NB4 (cell line): Measurements from ENCODE around the gene ARID1B.
"Not testable (repeated sequence)": the region's sequence is repeated elsewhere in the genome, so short reads cannot be mapped to it uniquely, and the experiment has no call there.

Source experiments
- DNase-seq: peaks from one replicate; pipeline ENCODE4 v3.0.0; 2010; ENCODE audit warnings: low read depth
- H3K4me3 ChIP-seq: one replicate; pipeline ENCODE4 v1.5.1; 2011; ENCODE audit warnings: mild to moderate bottlenecking, low read depth, low read length, moderate library complexity
- MYC ChIP-seq: IDR thresholded peaks from 2 replicates; pipeline ENCODE4 v1.6.1; 2011; ENCODE audit warnings: low read depth, low read length
- POLR2A ChIP-seq: IDR thresholded peaks from 2 replicates; pipeline ENCODE4 v1.6.1; 2011; ENCODE audit warnings: mild to moderate bottlenecking; ENCODE audit not compliant: insufficient read length; ENCODE audit errors: extremely low read depth
- TF ChIP-seq, protein P1 (sequence below): IDR thresholded peaks from 2 replicates; pipeline ENCODE4 v1.6.1; 2011; ENCODE audit warnings: low read depth, low read length
- TF ChIP-seq, protein P2 (sequence below): IDR thresholded peaks from one replicate; pipeline ENCODE4 v1.5.1; 2012; ENCODE audit warnings: low read depth, low read length

ARID1B gene

DNA sequence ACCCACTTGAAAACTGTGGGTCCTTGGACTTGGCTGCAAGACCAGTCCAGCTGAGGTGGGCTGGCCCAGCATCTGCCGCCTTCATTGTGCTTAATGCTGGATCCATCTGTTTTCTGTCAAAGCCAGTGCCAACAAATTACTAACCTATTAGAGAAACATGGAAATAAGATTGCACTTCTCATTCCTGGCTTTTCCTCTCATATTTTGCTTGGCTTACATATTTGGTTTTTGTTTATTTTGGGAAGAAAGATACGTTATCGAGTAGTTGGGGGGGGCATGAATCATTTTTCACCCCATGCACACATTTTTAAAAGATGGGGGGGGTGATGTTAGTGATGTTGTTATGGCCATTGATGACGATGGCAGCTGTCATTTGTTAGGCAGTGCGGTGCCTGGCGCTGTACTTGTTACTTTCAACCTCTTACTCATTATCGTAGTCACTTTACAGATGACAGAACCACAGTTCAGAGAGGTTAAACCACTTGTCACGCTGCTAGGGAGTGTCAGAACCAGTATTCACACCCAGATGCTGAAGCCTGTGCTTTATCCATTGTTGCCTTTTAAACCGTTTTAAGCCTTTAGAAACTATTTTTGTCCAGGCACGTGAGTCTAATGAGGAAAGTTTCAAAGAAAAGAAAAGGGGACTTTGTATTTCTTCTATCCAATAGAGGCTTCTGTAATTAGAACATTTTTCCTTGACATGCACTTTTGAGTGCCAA lies 366.2 kb downstream of the ARID1B start:
- no peak for DNase-seq
- no peak overlapping the region for H3K4me3 ChIP-seq
- TF ChIP-seq, protein P1, sequence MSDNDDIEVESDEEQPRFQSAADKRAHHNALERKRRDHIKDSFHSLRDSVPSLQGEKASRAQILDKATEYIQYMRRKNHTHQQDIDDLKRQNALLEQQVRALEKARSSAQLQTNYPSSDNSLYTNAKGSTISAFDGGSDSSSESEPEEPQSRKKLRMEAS, result no peak
- TF ChIP-seq MYC (no peak), POLR2A (no peak)
- TF ChIP-seq, protein P2, sequence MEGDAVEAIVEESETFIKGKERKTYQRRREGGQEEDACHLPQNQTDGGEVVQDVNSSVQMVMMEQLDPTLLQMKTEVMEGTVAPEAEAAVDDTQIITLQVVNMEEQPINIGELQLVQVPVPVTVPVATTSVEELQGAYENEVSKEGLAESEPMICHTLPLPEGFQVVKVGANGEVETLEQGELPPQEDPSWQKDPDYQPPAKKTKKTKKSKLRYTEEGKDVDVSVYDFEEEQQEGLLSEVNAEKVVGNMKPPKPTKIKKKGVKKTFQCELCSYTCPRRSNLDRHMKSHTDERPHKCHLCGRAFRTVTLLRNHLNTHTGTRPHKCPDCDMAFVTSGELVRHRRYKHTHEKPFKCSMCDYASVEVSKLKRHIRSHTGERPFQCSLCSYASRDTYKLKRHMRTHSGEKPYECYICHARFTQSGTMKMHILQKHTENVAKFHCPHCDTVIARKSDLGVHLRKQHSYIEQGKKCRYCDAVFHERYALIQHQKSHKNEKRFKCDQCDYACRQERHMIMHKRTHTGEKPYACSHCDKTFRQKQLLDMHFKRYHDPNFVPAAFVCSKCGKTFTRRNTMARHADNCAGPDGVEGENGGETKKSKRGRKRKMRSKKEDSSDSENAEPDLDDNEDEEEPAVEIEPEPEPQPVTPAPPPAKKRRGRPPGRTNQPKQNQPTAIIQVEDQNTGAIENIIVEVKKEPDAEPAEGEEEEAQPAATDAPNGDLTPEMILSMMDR, result no peak

DNA sequence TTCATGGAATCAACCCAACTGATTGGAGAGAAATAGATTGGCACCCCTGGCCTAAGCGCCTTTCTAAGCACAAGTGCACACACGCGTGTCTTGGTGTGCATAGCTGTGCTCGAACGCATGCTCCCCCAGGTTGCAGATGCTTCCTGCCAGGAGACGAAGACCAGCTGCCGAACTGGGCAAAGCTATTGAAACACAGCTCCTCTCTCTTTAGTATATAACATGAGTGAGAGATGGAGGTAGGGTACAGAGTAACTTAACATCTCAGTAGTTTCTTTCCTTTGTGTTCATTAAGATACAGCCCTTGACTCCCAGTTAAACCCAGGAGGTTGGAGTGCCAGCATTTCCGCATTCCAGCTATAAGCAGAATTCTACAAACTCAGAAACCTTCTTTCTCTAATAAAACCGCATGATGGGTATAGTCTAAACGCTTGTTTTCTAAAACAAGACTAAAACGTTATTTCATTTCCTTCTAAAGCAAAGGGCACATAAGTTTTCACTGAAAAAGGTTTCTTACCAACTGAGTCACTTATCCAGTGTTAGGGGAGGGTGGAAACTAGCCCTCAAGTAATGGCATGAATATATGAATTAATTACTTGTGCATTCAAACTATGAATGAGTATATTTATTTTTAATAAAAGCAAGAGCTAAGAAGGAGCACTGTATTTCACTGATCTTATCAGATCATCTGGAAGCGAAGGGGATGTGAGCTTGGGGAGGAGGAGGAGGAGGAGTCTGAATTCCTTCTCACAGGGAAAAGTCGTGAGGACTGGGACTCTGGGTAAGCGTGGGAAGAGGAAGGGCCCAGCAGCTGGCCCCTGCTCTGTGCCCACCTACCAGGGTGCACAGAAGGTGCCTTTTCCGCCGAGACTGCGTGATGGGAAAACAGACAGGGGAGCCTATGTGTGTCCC lies 367.0 kb downstream of the ARID1B start:
- no peak for DNase-seq
- TF ChIP-seq POLR2A (no peak), MYC (no peak)
- TF ChIP-seq, protein P2, result no peak
- TF ChIP-seq, protein P1, result no peak
- no peak overlapping the region for H3K4me3 ChIP-seq

DNA sequence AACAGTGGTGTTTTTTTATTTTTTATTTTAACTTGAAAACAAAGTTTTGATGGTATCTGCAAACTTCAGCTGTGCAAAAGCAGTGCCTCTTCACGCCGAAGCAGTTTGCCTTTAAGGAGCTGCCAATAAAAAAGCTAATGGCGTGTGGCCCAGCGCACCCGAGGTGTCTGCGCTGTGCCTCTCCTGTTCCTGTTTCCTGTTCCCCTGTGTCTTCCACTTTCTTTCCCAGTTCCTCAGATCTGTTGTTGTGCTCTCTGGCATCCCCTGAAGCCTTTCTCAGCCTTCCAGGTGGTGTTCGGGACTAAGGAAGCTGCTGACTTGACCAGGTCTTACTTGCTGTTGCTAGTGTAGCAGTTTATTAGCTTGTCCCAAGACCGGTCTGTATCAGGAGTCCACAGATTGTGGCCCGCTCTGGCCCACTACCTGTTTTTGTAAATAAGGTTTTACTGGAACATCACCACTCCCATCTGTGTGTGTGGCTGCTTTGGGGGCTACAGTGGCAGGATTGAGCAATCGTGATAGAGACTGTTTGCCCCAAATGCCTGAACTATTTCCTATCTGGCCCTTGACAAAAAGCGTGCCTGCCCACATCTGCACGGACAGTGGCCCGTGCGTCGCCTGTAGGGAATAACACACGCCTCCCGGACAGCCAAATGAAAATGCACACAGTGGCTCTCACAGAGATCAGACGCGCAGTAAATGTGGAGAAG lies 367.8 kb downstream of the ARID1B start:
- H3K4me3 ChIP-seq, result no peak overlapping the region
- DNase-seq, result no peak
- TF ChIP-seq POLR2A (no peak), MYC (no peak)
- TF ChIP-seq, protein P2, result no peak
- TF ChIP-seq, protein P1, result no peak

DNA sequence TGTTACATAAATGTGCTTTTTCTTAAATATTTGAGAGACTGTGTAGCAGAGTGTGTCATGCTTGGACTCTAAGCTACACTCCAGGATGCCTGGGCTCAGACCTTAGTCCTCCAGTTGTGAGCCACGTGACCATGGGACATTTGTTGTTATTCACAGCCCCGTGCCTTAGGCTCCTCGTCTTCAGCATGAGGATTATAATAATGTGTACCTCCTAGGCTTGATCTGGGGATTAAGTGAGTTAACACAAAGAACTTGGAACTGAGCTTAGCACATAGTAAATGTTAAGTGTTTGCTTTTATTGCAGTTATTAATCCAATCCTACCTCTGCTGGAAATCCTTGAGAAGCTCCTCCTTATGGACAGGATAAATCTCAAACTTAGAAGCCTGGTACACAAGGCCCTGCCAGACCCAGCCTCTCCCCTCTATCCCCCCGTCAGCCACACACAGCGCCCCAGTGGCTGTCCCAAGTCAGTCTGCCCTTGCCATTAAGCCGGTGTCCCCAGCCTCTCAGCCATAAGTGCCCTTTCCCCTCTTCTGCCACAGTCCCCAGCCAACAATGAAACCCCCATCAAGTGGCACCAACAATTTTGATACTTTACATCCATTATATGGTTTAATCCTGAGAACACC lies 368.6 kb downstream of the ARID1B start:
- TF ChIP-seq, protein P1, result no peak
- TF ChIP-seq POLR2A (no peak), MYC (no peak)
- TF ChIP-seq, protein P2, result no peak
- no peak overlapping the region for H3K4me3 ChIP-seq
- no peak for DNase-seq

DNA sequence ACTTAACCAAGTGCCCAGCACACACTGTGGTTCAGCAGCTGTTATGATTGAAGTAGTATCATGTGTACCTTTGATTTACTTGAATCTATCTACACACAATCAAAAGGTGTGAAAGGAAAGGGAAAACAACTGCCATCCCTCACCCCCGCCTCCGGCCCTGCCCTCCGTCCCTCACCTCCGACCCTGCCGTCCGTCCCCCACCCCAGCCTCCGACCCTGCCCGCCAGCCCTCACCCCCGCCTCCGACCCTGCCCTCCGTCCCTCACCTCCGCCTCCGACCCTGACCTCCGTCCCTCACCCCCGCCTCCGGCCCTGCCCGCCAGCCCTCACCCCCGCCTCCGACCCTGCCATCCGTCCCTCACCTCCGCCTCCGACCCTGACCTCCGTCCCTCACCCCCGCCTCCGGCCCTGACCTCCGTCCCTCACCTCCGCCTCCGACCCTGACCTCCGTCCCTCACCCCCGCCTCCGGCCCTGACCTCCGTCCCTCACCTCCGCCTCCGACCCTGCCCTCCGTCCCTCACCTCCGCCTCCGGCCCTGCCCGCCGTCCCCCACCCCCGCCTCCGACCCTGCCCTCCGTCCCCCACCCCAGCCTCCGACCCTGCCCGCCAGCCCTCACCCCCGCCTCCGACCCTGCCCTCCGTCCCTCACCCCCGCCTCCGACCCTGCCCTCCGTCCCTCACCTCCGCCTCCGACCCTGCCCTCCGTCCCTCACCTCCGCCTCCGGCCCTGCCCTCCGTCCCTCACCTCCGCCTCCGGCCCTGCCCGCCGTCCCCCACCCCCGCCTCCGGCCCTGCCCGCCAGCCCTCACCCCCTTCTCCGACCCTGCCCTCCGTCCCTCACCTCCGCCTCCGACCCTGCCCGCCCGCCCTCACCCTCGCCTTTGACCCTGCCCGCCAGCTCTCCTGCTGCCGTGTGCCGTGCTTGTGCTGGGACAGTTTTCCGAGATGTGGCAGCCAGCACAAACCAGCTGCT lies 370.2 kb downstream of the ARID1B start:
- not testable (repeated sequence) for H3K4me3 ChIP-seq, DNase-seq
